OCI-LY1 (cell line): ENCODE measurements around the gene GCDH.
A peak's percentile ranks its signal among the peaks of the same experiment; 100 is the strongest.

Experiments used
- H2AFZ ChIP-seq: fragments of 200-600 bp; sonication (generic), shearing (Covaris generic); 2 replicates; pipeline ENCODE4 v1.6.0; 2014; ENCODE audit warnings: antibody characterized with exemption, mild to moderate bottlenecking, low read length
- H3F3A ChIP-seq: fragments of 200-600 bp; sonication (generic), shearing (Covaris generic); 2 replicates; pipeline ENCODE4 v1.6.0; 2014; ENCODE audit warnings: mild to moderate bottlenecking, antibody characterized with exemption, low read length, moderate library complexity; ENCODE audit not compliant: insufficient read depth
- H3K27ac ChIP-seq: fragments of 200-600 bp; sonication (generic); 2 replicates; pipeline ENCODE4 v1.5.1; 2014; ENCODE audit warnings: low read length, mixed run types, mild to moderate bottlenecking, low read depth; ENCODE audit not compliant: poor library complexity, severe bottlenecking
- H3K27me3 ChIP-seq: fragments of 200-600 bp; sonication (generic); 2 replicates; pipeline ENCODE4 v1.6.0; 2014; ENCODE audit warnings: antibody characterized with exemption, mild to moderate bottlenecking, low read length, moderate library complexity; ENCODE audit not compliant: insufficient read depth
- H3K36me3 ChIP-seq: fragments of 200-600 bp; sonication (generic); 2 replicates; pipeline ENCODE4 v1.6.1; 2014; ENCODE audit warnings: mild to moderate bottlenecking, antibody characterized with exemption, low read length, moderate library complexity, mixed read lengths; ENCODE audit not compliant: insufficient read depth
- H3K4me1 ChIP-seq: fragments of 200-600 bp; sonication (generic); 2 replicates; pipeline ENCODE4 v1.5.1; 2014; ENCODE audit warnings: mild to moderate bottlenecking, low read length, moderate library complexity; ENCODE audit not compliant: insufficient read depth, severe bottlenecking
- H3K4me2 ChIP-seq: fragments of 200-600 bp; sonication (generic), shearing (Covaris generic); 2 replicates; pipeline ENCODE4 v1.6.1; 2014; ENCODE audit warnings: low read length
- H3K4me3 ChIP-seq: fragments of 200-600 bp; sonication (generic); 2 replicates; pipeline ENCODE4 v1.5.1; 2014; ENCODE audit warnings: low read length, low read depth, mild to moderate bottlenecking, mixed read lengths; ENCODE audit not compliant: poor library complexity, severe bottlenecking
- H3K79me2 ChIP-seq: fragments of 200-600 bp; shearing (Covaris generic); 2 replicates; pipeline ENCODE4 v1.6.1; 2016; ENCODE audit warnings: mixed run types, low read length, mixed read lengths; ENCODE audit not compliant: insufficient read depth
- H3K9ac ChIP-seq: fragments of 200-600 bp; sonication (generic), shearing (Covaris generic); 2 replicates; pipeline ENCODE4 v1.6.1; 2014; ENCODE audit warnings: mild to moderate bottlenecking, low read length, mixed read lengths
- H3K9me2 ChIP-seq: fragments of 200-600 bp; sonication (generic), shearing (Covaris generic); 2 replicates; pipeline ENCODE4 v1.6.1; 2014; ENCODE audit warnings: low read depth, mild to moderate bottlenecking, low read length, mixed read lengths
- H3K9me3 ChIP-seq: fragments of 200-600 bp; shearing (Covaris generic); 2 replicates; pipeline ENCODE4 v1.6.1; 2014; ENCODE audit warnings: low read length, mixed read lengths
- H4K20me1 ChIP-seq: fragments of 200-600 bp; sonication (generic), shearing (Covaris generic); 2 replicates; pipeline ENCODE4 v1.6.0; 2016; ENCODE audit warnings: mild to moderate bottlenecking, low read length; ENCODE audit not compliant: insufficient read depth
- CTCF ChIP-seq: fragments of 200-600 bp; sonication (generic), shearing (Covaris generic); IDR thresholded peaks from 2 replicates; pipeline ENCODE4 v1.5.1; 2017; ENCODE audit warnings: mild to moderate bottlenecking, antibody characterized with exemption, low read length, moderate library complexity, mixed read lengths
- EZH2 ChIP-seq: fragments of 200-600 bp; sonication (generic), shearing (Covaris generic); IDR thresholded peaks from 2 replicates; pipeline ENCODE4 v1.8.0; 2017; ENCODE audit warnings: borderline replicate concordance, mixed run types, mild to moderate bottlenecking, antibody characterized with exemption, low read length, moderate library complexity, mixed read lengths

The GCDH gene

GRCh38 chr19:12891553-12892021, 627 bp downstream of the GCDH start:
- Histone ChIP-seq H3K9me2 (no peaks in the 10 kb centered on the region), H3K4me2 (peak overlapping the region; percentile 70), H3K27ac (no peak overlapping the region), H3K36me3 (peaks cover 12% of the 10 kb centered on the region; the same call in 1 of the 2 replicates), H3K4me1 (peaks cover 12% of the 10 kb centered on the region), H3K27me3 (no peaks in the 10 kb centered on the region), H4K20me1 (no peaks in the 10 kb centered on the region), H3K9me3 (no peaks in the 10 kb centered on the region), H3K79me2 (no peaks in the 10 kb centered on the region), H3K9ac (peak overlapping the region; percentile 66), H2AFZ (no peak overlapping the region), H3F3A (no peaks in the 10 kb centered on the region), H3K4me3 (peak overlapping the region; percentile 87)
- TF ChIP-seq CTCF, result no peak
- TF ChIP-seq EZH2, result no peak

- Histone ChIP-seq H3K36me3 (peaks cover 21% of the 10 kb centered on the region; the same call in 1 of the 2 replicates), H4K20me1 (no peaks in the 10 kb centered on the region), H3K4me2 (no peak overlapping the region), H3K27me3 (no peaks in the 10 kb centered on the region), H3K9me3 (no peaks in the 10 kb centered on the region), H3K27ac (no peak overlapping the region), H3F3A (no peaks in the 10 kb centered on the region), H3K4me1 (peaks cover 12% of the 10 kb centered on the region), H2AFZ (no peak overlapping the region), H3K4me3 (no peak overlapping the region), H3K9ac (no peak overlapping the region), H3K79me2 (no peaks in the 10 kb centered on the region), H3K9me2 (no peaks in the 10 kb centered on the region)
- TF ChIP-seq EZH2 (no peak), CTCF (no peak)
Measured at GRCh38 chr19:12893582-12893981, 2.6 kb downstream of the GCDH start.

- Histone ChIP-seq H3K9me2 (no peaks in the 10 kb centered on the region), H3F3A (no peaks in the 10 kb centered on the region), H3K27me3 (no peaks in the 10 kb centered on the region), H2AFZ (no peak overlapping the region), H3K79me2 (no peaks in the 10 kb centered on the region), H3K27ac (no peak overlapping the region), H4K20me1 (no peaks in the 10 kb centered on the region), H3K9me3 (no peaks in the 10 kb centered on the region), H3K9ac (no peak overlapping the region), H3K36me3 (peaks cover 21% of the 10 kb centered on the region; the same call in 1 of the 2 replicates), H3K4me1 (peaks cover 12% of the 10 kb centered on the region), H3K4me3 (no peak overlapping the region), H3K4me2 (no peak overlapping the region)
- TF ChIP-seq CTCF, result no peak
- no peak for TF ChIP-seq EZH2
Measured at GRCh38 chr19:12896460-12896859, 5.5 kb downstream of the GCDH start.
